Measurements from ENCODE around the gene GPR3.

GRCh38 chr1:27368869-27369582 is 23.4 kb upstream of the GPR3 start:
- TF ChIP-seq CTCF (IDR thresholded peaks at IDR 0.05) (peak in 2 of 3 experiments; percentile 7 to 8), POLR2A (IDR thresholded peaks at IDR 0.05) (no peak)
